ELF-1 (cell line): Measurements from ENCODE around the gene TMEM200C.
"Not testable (repeated sequence)": the region's sequence is repeated elsewhere in the genome, so short reads cannot be mapped to it uniquely, and the experiment has no call there.

Experiments used
- DNase-seq: peaks from one replicate; pipeline ENCODE4 v3.0.0-alpha.2; 2016; ENCODE audit warnings: low read depth, low spot score

Gene TMEM200C

DNA sequence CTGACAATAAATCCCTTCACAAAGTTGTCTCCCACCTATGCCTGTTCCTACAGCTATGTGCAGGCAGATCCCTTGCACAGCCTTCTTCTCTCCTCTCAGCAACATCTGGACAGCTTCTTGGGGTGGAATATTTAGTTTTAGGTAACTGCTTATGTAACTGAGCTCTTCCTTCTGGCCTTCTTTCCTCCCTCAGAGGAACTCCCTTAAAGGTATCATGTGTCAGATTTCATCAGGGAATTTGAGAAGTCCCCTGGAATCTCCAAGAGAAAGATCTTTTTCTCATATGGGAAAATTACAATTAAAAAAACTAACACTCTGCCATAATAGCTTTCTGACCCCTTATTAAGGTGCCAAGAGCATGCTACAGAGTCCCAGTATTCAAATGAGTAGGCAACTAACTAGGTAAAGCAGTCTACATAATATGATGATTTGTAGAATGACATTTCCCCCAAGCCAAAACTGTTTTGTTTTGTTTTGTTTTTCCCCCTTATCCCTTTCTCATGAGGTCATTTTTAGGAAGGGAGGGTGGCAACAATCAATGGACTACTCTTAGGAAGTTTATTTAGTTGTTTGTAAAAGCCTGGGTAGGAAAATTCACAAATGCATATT lies 2.4 kb downstream of the TMEM200C start:
- DNase-seq, result no peak

DNA sequence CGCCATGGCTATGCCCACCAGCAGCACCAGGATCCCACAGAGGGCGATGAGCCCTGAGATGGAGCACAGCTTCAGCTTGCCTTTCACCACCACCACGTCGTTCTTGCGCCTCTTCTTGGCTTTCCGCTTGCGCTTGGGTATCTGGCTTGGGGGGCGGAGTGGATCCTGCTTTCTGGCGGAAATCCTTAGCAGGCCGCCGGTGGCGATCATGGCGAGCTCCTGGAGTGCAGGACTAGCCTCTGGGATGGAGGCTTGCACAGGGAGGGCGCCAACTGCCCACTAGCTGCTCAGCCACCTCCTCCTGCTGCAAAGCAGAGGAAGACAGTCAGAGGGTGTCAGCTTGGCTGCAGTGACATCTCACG lies 3.5 kb downstream of the TMEM200C start:
- DNase-seq, result peak; percentile 25

DNA sequence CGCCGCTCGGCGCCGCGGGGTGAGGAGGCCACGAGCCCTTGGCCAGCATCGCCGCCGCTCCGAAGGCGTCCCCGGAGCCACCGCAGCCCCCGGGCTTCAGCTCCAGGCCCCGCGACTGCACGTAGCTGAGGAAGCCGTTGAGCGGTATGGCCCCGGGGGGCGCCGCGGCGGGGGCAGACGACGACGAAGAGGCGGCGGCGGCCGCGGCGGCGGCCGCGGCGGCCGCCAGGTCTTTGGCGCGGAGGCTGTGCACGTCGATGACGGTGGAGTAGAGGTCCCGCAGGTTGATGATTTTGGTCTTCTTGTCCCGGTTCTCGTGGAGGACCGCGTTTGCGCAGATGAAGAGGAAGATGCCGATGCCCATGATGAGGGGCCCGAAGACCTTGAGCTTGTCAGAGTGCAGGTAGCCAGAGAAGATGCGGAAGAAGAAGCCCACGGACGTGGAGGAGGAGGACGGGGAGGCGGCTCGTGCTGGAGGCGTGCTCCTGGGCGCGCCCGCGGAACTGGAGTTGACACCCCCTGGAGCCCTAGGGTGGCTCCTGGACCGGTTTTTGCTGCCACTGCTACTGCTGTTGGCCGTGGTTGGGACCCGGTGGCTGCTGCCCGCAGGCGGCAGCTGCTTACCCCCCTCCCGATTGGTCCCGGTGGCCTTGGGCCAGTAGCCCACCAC lies 4.0 kb downstream of the TMEM200C start:
- DNase-seq, result no peak

DNA sequence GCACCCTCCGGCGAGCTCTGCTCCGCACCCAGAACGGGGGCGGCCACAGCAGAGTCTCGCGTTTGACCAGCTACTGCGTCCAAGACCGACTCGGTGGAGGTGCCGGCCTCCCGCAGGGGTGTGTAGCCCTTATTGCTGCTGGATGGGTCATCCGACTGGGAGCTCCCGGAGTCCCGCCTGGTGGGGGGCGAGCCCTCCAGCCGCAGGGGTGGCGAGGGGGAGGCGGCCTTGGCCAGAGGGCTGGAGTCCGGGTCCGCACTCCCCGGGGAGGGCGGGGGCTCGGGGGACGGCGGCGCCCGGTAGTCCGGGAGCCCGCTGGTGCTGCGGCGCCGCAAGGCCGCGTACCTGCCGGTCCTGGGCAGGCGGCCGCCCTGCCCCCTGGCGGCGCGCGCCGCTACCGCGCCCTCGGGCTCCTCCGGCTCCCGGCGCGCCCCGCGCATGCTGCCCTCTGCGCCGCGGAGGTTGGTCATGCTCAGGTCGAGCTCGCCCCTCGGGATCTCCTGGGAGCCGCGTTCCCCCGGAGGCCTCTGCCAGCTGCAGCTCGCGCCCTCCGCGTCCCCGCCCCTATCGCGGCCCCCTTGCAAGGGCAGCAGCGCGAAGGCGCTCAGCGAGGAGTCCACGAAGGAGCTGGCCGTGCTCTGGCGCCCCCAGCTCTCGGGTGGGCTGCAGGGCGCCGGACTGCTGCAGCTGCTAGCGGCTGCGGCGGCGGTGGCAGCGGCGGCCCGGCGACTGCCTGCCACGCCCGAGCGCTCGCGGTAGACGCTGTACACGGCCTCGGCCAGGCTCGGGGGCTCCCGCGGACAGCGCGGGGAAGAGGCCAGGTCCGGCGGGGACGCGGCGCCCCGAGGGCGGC lies 4.8 kb downstream of the TMEM200C start:
- DNase-seq, result peak; percentile 66

DNA sequence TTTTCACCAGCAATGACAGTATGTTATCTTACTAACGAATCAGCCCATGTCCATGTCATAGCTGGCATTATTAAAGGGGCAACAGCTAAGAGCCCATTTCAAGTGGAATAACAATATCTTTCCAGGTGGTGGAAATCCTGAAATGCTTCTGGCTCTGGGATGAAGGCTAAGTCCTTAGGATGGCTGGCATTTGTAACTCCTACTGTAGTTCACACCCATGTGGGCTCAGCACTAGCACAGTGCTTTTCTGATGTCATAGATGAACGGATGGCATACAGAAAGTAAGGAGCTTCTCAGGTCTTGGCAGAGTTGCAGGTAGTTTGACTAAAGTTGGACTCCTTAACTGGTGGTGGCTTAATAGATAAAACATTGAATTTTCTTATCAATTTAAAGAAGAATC lies 10.0 kb downstream of the TMEM200C start:
- DNase-seq, result no peak

DNA sequence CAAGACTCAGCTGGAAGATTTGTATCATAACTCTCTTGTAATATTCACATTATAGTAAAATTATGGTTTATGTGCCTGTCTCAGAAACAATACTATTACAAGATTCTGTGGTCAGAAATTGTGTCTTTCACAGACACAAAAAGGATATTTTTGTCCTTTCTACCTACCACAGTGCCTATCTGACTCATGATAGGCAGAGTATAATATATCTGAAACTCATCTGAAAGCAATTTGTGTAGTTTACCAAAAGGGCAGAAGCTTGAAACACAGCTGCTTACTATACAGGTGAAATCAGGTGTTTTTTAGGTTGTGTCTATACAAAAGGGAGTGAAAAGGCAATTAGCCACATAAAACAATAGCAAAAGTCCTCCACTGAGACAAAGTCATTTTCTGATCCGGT lies 10.9 kb downstream of the TMEM200C start:
- DNase-seq, result no peak

DNA sequence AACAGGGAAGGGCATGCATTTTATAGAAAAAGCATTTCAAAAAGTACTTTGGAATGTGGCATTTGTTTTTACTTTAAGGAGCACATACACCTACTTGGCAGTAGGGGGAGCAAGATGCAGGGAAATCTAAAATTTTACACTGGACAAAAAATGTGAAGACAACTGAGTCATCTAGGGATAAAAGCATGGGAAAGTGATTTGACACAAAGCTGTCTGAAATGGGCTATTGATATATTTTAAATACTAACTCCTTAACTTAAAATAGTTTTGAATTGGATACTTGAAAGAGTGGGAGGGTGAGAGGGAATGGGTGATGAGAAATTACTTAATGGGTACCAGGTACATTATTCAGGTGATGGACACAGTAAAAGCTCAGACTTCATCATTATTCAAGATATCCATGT lies 15.8 kb downstream of the TMEM200C start:
- no peak for DNase-seq

DNA sequence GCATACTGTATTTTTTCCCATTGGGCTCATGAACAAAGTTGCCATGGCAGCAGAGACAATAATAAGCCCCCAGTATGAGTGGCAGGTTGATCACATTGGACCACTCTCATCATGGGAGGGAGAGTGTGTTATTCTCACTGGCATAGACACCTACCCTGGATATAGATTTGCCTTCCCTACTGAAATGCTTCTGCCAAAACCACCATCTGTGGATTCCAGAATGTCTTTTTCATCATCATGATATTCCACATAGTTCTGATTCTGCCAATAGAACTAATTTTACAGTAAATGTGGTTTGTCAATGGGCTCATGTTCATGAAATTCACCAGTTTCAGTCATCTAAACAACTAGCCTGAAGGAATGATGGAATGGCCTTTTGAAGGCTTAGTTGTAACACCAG lies 18.4 kb downstream of the TMEM200C start:
- DNase-seq, result no peak

DNA sequence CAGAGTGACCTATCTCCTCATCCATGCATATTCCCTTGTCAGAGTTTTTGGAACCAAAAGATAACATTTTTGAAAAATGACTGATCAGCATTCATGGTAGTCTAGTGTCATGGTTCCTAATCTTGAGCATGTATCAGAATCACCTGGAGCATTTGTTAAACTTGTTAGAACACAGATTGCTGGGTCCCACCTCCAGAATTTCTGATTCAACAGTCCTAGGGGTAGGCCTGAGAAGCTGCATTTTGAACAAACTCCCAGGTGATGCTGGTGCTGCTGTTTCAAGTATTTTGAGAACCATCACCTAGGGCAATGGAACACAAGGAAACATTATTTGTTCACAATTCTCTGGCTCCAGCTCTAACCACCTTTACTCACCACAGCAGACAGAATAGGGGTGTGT lies 21.0 kb downstream of the TMEM200C start:
- no peak for DNase-seq

DNA sequence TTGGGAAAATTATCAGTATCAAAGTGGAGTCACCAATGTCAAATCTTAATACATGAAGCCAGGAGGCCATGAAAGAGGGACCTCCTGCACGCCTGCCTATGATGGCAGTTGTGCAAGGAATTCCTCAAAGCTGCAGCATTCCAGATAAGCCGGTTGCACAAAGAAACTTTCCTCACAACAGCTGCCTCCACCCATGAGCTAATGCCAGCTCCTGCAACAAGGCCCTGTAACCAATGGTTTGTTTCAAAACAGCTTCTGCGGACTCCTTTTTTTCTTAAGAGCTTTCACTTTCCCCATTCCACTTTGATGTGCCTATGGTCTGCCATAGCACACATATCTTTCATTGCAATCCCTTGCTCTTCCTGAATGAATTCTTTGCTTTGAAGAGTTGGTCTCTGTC lies 22.4 kb downstream of the TMEM200C start:
- no peak for DNase-seq

DNA sequence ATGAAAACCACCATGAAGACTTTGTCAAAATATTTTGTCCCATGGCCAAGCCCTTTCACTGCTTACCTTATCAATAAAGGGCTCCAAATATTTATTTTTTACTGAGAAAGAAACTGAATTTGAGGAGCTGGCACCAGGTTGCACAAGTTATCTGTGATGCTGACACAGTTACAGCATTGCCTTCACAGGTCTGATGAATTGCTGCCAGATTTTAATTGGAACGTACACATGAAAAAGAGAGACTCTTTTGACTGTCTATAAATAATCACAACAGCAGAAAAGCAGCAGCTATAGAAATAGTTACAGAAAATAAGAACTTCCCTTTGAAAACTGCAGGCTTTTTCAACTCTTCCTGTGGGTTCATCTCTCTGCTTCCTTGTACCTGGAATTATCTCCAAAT lies 23.9 kb downstream of the TMEM200C start:
- no peak for DNase-seq

DNA sequence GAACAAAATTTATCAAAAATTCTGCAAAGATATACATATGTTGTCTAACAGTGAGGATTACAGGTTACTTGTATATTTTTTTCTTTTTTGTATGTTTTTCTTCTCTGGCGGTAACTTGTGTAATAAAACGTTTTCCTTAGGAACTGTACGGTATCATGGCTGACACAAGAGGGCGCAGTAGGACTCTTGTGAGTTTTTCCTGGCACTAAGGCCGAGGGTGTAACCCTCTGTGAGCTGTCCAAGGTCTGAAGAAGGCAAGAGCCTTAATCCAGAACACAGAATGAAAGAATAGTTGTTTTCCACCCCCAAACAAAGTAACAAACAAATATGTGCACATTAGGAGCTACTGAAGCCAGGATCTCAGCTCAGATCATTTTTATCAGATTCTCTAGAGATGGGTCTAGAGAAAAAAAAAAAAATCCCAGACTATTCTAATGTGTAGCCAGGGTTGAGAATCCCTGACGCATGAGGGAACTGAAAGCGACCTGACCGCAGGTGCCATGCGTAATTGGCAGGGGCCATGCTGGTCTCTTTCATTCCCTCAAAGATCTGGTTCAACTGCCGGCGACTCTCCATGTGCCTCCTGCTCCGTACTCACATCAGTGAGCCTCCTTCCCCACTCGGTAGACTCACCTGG lies 27.0 kb downstream of the TMEM200C start:
- DNase-seq, result peak; percentile 67

DNA sequence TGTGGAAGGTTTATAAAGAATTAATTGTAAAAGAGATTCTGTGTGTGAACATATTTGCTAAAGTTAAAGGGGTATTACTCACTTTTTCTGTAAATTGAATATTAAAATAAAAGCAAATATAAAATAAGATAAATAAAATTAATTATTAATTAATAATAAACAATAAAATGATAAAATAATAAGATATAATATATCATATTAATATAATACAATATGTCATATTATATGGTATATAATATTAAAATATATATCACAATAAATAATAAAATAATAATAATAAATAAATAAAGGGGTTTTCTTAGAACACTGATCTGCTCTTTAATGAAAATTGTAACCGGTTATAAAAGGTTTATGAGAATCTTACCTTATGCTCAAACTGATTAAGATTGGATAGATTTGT lies 29.8 kb downstream of the TMEM200C start:
- no peak for DNase-seq

DNA sequence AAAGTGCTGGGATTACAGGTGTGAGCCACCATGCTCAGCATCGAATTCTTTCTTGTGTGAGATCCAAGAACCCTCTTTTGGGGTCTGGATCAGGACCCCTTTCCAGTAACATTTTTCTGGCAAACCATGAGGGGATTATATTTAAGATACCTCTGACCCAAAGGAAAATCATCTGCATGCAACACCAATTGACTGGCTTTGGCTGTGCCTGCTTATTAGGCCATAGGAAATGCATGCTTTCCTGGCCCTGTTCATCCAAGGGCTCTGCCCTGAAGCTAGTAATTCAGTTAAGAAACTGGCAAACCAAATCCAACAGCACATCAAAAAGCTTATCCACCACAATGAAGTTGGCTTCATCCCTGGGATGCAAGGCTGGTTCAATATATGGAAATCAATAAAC lies 33.2 kb downstream of the TMEM200C start:
- DNase-seq, result not testable (repeated sequence)

DNA sequence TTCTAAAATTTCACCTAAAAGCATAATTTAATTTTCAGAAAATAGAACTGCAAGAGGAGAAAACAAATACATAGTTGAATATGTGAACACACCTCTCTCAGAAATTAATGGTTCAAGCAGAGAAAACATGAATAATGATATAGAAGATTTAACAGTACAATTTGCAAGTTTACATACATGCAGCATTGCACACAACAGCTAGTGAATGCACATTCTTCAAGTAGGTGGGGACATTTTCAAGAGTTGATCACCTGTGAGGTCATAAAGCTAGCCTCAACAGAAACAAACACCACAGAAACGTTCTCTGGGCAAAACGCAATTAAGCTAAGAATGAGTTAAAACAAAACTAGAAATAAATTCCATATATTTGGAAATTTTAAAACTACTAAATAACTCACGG lies 38.1 kb downstream of the TMEM200C start:
- no peak for DNase-seq

DNA sequence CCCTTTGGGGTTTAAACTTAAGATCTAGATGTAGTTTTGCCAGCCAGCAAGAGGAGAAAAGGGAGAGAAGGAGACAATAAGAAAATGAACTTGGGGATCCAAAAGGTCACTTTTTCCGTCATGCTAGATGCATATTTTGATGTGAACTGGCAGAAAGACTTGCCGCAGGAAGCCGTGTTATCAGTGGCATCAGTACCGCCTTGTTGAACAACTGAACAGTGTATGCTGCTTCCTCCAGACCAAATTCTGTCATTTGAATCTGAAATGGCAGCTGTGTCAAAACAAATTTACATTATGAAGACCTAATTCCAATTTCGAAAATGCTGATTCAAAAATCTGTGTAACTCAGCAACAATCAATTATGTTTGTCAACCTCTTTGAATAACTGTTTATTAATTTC lies 42.1 kb downstream of the TMEM200C start:
- no peak for DNase-seq

DNA sequence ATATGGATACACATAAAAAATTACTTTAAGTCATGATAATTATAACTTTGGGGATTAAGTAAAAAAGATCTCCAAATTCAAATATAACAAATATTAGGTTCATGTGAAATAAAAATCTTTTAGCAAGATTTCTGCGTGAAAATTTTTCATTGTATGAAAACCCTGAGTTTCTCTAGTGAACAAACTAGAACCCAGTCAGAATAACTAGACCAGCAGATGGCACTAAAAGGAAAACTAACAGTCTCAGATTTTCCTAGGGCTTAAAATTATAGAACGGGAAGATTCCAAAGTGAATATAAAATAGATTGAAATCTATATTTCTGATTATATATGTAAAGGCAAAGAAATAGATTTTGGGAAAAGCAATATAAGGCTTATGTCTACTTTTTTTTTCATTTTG lies 43.3 kb downstream of the TMEM200C start:
- DNase-seq, result no peak

DNA sequence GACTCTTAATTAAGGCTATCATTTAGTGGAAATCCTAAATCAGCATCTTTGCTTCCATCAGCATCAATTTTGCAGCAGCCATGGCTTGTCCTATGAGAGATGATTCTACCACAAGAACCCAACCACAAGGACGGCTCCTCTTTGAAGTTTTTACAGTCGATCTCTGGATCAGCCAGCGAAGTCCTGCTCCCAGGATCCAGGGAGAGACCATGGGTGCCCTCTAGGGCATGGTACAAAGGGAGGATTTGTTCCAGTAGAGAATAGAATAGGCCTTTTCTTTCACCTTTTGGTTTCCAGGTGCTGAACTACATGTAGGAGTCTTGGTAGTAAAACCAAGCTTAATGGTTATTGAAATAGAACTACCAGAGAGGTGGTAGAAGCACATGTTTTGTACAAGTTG lies 52.7 kb downstream of the TMEM200C start:
- peak; percentile 6 for DNase-seq

DNA sequence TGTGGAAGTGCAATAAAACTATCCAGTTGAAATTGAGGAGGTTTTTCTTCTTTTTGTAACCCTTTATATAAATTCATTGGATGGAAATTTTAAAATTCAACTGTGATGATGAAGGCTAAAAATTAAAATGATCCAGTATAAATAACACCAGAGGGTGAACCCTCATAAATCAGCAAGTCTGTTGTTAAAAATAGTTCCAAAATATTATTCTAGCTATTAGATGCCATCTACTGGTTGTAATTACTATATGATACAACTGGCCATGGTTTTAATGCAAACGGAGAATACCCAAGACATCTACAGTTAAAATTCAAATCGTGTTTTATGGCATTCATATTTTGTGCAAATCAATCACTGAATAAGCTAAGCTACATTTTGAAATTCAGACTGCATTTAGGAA lies 53.8 kb downstream of the TMEM200C start:
- no peak for DNase-seq

DNA sequence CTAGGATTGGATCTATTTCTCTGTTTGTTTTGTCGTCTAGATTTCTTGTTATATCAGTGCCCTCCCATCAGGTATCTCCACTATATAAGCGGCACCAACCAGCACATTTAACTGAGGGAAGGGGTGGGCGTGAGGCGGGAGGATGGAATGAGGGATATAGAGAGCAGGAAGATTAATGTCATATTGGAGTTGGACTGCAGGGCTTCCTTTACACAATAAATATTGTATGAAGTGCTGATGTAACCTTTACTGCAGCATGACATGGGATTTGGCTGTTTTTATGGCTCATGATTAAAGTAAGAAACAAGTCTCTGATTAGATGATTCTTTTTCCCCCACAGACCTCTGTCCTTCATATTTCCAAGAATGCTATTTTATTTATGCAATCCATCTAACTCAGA lies 54.8 kb downstream of the TMEM200C start:
- DNase-seq, result no peak

DNA sequence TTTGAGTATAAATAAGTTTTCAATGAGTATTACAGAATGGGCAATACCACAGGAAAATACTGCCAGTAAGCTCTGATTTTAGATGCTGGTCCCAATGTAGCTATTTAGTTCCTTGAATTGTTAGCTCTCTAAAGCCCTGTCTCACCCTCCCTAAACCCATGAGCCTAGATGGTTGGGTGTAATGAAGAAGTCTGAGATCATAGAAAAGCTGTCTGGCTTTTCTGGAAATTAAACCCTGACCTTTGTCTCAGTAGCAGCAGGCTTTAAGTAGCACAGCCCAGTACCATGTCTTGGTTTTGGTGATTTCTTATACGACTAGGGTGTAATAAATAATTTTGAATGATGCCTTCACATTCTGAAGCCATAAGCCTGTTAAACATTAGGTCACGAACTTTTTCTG lies 55.3 kb downstream of the TMEM200C start:
- DNase-seq, result no peak

DNA sequence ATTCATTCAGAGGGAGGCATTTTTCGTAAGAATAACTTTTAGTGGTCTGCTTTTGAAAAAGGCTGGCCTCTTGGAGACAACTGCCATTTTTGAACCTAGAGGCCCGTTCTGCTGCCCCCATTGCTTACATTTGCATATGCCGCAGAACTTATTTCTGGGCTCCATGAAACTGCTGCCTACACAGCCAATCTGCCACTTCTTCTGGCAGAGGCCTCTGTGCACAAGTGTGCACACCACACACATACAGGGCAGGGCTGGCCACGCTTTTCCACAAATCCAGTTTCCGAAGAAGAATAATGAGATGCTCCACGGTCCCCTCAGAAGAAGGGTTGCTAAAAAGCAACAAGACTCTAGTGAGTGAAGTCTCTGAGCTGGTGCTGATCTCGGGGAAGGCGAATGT lies 56.2 kb downstream of the TMEM200C start:
- no peak for DNase-seq
